ENCODE data around the gene HSPA4.

HSPA4 gene

GRCh38 chr5:133026664-133027153 is 25.1 kb upstream of the HSPA4 start:
- Histone ChIP-seq H4K20me1 (ENCODE audit: insufficient read depth, low read length, poor library complexity, severe bottlenecking) (no peaks in the 10 kb centered on the region), H3K4me2 (ENCODE audit: low read depth, low read length, poor library complexity, severe bottlenecking) (peak overlapping the region; percentile 65), H3K36me3 (ENCODE audit: insufficient read depth, low read length) (no peaks in the 10 kb centered on the region), H3K4me1 (ENCODE audit: insufficient read depth, low read length, poor library complexity, severe bottlenecking) (peaks cover 11% of the 10 kb centered on the region), H2AFZ (ENCODE audit: low read length) (peak overlapping the region; percentile 96), H3K27me3 (ENCODE audit: insufficient read depth, low read length, poor library complexity, severe bottlenecking) (no peaks in the 10 kb centered on the region), H3K4me3 (ENCODE audit: low read length, poor library complexity, severe bottlenecking) (peak overlapping the region; percentile 71), H3K9me2 (replicated peaks; ENCODE audit: low read depth, low read length) (no peaks in the 10 kb centered on the region), H3K9me3 (ENCODE audit: insufficient read depth, low read depth, low read length) (no peaks in the 10 kb centered on the region), H3K9ac (ENCODE audit: low read depth, low read length, poor library complexity, severe bottlenecking) (peak overlapping the region; percentile 82), H3K79me2 (ENCODE audit: insufficient read depth, low read length) (peaks cover 32% of the 10 kb centered on the region), H3F3A (ENCODE audit: low read depth) (no peaks in the 10 kb centered on the region)
- TF ChIP-seq EZH2phosphoT487 (IDR thresholded peaks at IDR 0.05; ENCODE audit: borderline replicate concordance) (no peak), CTCF (conservative IDR thresholded peaks at IDR 0.05; ENCODE audit: low read length) (no peak)

DNA sequence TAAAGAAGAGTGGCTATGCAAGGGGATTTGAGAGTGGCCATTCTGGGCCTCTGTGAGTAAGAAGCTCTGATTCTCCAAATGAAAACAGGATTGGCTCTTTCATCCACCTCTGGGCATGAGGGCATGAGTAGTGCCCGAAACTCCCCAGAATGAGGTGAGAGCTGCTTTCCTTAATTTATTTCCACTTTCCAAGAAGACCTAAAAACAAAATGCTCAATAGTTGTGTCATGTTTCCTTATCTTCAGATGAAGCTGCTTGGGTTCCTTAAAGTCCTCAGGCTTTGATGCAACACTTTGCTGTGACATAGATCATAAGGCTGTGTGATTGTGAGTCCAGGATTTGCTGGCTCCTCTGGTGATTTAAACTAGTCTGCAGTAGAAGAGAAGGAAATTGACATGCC is 22.4 kb upstream of the HSPA4 start:
- peaks cover 8% of the 10 kb centered on the region for H3K4me1 ChIP-seq (ENCODE audit: insufficient read depth, low read length, poor library complexity, severe bottlenecking)
- no peaks in the 10 kb centered on the region for H3K9me2 ChIP-seq (replicated peaks; ENCODE audit: low read depth, low read length)
- H3K4me3 ChIP-seq (ENCODE audit: low read length, poor library complexity, severe bottlenecking) = no peak overlapping the region
- H3K4me2 ChIP-seq (ENCODE audit: low read depth, low read length, poor library complexity, severe bottlenecking) = no peak overlapping the region
- H3K9ac ChIP-seq (ENCODE audit: low read depth, low read length, poor library complexity, severe bottlenecking) = no peak overlapping the region
- no peaks in the 10 kb centered on the region for H3F3A ChIP-seq (ENCODE audit: low read depth)
- H3K9me3 ChIP-seq (ENCODE audit: insufficient read depth, low read depth, low read length) = no peaks in the 10 kb centered on the region
- no peaks in the 10 kb centered on the region for H3K27me3 ChIP-seq (ENCODE audit: insufficient read depth, low read length, poor library complexity, severe bottlenecking)
- H3K79me2 ChIP-seq (ENCODE audit: insufficient read depth, low read length) = peaks cover 16% of the 10 kb centered on the region
- no peaks in the 10 kb centered on the region for H3K36me3 ChIP-seq (ENCODE audit: insufficient read depth, low read length)
- TF ChIP-seq CTCF (conservative IDR thresholded peaks at IDR 0.05; ENCODE audit: low read length) (no peak), EZH2phosphoT487 (IDR thresholded peaks at IDR 0.05; ENCODE audit: borderline replicate concordance) (no peak)
- H2AFZ ChIP-seq (ENCODE audit: low read length) = no peak overlapping the region
- H4K20me1 ChIP-seq (ENCODE audit: insufficient read depth, low read length, poor library complexity, severe bottlenecking) = no peaks in the 10 kb centered on the region

DNA sequence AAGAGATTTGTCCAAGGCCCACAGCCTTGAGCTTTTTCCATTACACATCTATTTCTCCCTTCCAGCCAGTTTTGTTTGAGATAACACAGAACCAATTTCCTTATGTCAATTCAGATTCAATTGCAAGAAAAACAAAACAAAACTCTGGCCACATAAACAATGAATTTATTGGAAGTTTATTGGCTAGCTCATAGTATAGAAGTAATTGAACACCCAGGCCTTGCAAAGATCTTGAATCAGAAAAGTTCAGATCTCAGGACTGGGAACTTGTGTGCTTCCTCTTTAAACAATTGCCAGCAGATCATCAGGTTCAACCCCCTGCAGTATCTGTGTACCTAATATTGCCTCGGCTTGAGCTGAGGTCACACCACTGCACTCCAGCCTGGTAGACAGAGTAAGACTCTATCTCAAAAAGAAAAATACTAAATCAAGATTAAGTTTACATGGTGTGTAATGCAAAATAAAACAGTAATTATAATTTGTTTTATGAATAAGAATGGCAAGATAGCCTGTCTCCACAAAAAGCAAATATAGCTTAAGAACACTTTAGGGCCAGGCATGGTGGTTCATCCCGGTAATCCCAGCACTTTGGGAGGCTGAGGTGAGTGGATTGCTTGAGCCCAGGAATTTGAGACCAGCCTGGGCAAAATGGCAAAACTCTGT is 21.3 kb upstream of the HSPA4 start:
- Histone ChIP-seq H3K36me3 (ENCODE audit: insufficient read depth, low read length) (no peaks in the 10 kb centered on the region), H4K20me1 (ENCODE audit: insufficient read depth, low read length, poor library complexity, severe bottlenecking) (no peaks in the 10 kb centered on the region), H3K9ac (ENCODE audit: low read depth, low read length, poor library complexity, severe bottlenecking) (no peak overlapping the region), H3K4me1 (ENCODE audit: insufficient read depth, low read length, poor library complexity, severe bottlenecking) (peaks cover 7% of the 10 kb centered on the region), H2AFZ (ENCODE audit: low read length) (no peak overlapping the region), H3K9me2 (replicated peaks; ENCODE audit: low read depth, low read length) (no peaks in the 10 kb centered on the region), H3K27me3 (ENCODE audit: insufficient read depth, low read length, poor library complexity, severe bottlenecking) (no peaks in the 10 kb centered on the region), H3K4me3 (ENCODE audit: low read length, poor library complexity, severe bottlenecking) (no peak overlapping the region), H3K4me2 (ENCODE audit: low read depth, low read length, poor library complexity, severe bottlenecking) (no peak overlapping the region), H3K9me3 (ENCODE audit: insufficient read depth, low read depth, low read length) (no peaks in the 10 kb centered on the region), H3K79me2 (ENCODE audit: insufficient read depth, low read length) (peaks cover 6% of the 10 kb centered on the region), H3F3A (ENCODE audit: low read depth) (no peaks in the 10 kb centered on the region)
- TF ChIP-seq CTCF (conservative IDR thresholded peaks at IDR 0.05; ENCODE audit: low read length) (no peak), EZH2phosphoT487 (IDR thresholded peaks at IDR 0.05; ENCODE audit: borderline replicate concordance) (no peak)
